Iris pigment epithelial cell (primary cell): ENCODE data around the gene DGKH.

Experiments
- DNase-seq: peaks from one replicate; pipeline ENCODE4 v3.0.0-alpha.2; 2011; ENCODE audit warnings: low read depth

The DGKH gene

DNA sequence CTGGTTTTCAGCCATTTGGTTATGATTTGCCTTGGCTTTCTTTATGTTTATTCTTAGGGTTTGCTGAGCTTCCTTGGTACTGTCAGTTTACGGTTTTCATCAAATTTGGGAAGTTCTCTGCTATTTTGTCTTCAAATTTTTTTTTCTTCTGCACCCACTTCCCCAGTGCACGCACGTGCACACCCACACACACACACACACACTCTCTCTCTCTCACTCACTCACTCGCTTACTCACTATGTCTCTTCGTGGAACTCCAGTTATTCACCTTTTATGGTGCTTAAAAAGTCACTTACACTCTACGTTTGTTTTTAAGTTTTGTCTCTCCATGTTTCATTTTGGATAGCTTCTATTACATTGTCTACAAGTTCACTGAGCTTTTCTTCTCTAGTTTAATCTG, 230.6 kb downstream of the DGKH start:
- no peak for DNase-seq

DNA sequence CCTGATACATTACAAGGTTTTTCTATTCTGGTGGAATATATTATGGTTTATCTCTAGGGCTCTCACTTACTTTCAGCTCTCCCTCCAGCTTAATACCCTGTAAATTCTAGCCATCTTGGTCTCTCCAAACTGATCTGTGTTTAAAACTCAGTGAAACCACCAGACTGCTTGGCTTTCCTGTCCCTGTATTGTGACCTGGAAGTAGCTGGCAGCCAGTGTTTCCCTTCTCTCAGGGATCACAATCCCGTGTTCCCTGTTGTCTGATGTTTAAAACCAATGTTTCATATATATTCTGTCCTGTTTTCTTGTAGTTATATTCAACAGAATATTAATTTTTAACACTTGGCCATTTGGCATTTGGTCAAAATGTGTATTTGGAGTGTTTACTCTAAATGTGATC, 231.5 kb downstream of the DGKH start:
- DNase-seq, result no peak

DNA sequence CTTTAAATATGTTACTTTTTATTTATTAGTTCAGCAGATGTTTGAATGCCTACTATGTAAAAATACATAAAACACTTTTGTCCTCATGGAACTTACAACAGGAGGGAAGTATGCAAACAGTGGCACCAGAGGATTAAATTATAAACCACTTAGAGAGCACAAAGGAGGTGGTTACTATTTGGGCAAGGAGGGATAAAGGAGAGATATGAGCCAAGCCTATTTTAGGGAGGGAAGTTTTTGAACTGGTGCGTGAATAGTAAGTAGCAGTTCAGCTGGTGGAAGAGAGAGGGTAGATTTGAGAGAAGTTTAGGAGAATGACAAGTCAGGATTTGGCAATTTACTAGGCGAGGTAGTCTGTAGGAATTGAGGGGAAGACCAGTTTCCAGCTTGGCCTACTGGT, 232.1 kb downstream of the DGKH start:
- no peak for DNase-seq

DNA sequence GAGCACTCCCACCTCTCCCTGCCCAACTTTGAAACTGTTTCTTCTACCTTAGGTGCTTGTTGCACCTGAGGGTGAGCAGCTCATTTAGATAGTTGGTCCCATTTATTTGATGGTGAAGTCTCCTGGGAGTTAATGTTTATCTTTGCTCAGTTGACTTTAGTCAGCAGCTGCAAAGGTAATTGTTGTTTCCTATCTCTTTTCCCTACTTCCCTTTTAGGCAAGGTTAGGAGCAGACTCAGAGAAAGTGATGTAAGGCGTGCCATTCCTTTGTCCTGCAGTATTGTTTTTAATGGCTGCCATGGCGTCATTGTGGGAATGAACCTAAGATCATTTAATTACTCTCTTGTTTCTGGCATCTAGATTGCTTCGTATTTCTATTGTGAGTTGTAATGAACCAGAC, 235.1 kb downstream of the DGKH start:
- DNase-seq, result no peak

DNA sequence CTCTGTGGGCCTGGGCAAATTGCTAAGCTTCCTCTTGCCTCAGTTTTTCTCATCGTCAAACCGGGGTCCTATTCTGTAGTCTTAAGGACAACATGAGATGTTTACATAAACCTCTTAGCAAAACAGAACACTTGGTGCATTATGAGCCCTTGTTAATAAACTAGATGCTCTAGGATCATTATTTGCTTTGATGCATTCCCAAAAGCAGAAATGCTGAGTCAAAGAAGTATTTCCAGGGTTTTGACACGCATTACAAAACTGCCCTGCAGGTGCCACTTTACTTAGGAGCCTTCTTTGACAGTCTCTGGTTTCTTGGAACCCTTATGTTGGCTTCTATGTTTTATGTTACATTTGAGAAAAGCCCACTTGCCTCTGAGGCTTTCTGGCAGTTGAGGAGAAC, 235.6 kb downstream of the DGKH start:
- no peak for DNase-seq
